GM12801 (cell line): Measurements from ENCODE around the gene ACMSD.

Experiments used
- CTCF ChIP-seq: IDR thresholded peaks from one replicate; pipeline ENCODE4 v1.5.1; 2011; ENCODE audit warnings: control low read depth; ENCODE audit not compliant: insufficient read length; ENCODE audit errors: extremely low read depth

The ACMSD gene

GRCh38 chr2:134917360-134917865 is 79.0 kb downstream of the ACMSD start:
- no peak for TF ChIP-seq CTCF

DNA sequence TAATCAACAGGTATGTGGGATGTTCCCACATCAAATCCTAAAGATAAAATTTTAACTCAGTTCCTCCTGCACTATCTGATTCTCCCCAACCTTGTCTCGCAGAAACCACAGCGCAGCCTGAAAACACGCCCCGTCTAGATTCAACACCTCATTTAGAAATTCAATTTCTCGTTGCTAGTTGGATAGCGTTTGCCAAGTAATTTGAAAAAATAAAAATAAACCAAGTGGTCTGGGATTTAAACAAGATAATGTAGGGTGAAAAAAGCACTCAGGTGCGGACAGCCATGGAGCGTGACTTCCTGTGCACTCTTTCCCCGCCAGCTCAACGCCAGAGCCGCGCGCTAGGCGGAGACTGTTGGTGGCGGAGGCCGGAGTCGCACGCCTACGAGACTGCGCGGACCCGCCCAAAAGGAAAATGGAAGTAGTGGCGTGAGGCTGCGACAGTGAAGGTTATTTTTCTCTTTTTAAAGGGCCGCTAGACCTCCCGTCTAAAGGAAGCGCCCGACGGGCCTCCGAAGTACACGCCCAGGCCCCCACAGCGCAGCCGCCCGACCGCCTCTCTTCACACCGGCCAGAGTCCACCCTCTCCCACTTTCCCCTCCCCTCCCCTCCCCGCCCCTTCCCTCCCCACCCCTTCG is 79.6 kb downstream of the ACMSD start:
- no peak for TF ChIP-seq CTCF

- no peak for TF ChIP-seq CTCF
Measured at GRCh38 chr2:134918526-134919340, 80.3 kb downstream of the ACMSD start, which contains the start of gene CCNT2. TSS of gene CCNT2 (plus strand) at chr2:134918822. CDS start at chr2:134918855, 33 bp downstream.

DNA sequence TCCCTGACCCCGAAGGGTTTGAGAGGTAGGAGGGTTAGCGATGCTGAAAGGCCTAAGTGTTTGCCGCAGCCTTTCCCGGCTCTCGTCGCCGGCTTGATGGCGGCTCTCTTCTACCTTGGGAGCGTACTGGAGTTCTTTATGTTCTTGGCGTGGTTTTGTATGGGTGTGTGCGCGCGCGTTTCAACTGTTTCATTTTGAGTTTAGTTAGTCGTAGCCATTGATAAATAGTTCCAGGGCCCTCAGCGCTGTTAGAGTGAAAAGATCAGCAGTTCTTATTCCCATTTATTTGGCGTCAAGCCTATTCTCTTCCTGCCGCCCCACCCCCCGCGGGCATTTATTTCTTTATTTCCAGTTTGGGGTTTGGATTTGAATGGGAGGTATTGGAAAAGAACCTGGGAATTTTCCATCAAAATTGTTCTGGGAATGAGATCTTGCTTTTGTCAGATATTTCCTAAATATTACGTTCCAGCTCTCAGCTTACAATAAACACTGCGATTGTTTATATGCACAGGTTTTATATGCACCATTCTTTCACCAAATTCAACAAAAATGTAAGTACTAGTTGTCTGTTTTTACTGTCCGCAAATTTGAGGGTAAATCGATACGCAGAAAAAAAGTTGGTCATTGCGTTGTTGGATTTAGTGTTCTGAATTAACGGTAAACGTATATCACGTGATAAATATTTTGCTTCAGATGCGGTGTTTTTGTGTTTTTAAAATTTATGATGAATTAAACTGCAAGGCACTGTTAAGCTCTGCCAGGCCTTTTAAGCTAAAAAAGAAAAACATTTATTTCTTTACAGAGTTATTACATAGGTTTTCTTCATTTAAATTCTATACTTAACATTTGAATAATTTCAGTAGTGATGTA is 81.2 kb downstream of the ACMSD start:
- TF ChIP-seq CTCF = no peak

DNA sequence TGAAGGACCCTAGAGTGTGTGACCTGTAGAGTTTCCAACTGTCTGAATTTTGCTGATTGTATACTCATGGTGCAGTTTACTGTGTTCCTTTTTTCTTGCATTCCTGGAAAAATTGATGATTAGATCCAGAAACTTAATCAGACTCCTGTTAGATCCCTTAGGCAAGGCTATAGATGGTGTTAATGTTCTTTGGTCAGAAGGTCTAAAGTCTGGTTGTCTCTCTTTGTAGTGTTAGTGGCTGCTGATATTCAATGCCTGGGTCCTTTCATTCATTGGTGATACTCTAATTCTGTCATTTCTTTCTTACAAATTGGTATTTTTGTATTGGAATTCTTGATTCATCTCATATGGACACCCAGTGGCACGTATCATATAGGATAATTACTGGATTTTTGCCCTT is 86.5 kb downstream of the ACMSD start:
- TF ChIP-seq CTCF = no peak

DNA sequence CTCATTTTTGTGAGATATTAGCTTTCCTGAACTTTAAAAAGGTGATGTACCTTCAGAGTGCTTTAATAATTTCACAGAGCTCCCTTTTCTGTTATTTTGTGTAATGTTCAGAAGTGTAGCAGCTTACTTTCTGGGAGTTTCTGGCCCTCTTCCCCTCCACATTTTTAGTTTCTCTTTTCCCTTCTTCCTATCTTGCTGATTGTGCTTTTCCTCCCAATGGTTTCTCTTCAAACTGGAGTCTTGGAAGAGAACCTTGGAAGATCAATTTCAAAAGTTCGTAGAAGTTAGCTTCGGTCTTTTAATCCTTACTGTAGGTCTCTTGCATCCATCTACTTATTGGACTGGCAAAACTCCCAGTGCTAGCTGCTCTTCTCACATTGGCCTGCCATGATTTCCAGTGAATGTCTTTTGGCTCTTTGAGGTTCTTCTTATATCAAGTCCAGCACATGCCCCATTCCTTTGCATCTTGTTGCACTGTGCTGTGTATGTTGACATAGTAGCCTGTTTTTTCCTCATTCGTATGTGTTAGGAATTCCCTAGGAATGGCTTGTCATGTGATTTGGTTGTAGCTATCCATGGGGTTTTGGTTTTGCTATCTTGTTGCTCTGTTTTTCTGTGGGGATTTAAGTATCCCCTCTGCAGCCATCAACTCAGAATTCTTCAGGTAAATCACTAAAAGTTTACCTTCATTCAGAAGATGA is 88.0 kb downstream of the ACMSD start:
- TF ChIP-seq CTCF = no peak
